Lung microvascular endothelial cell (primary cell): ENCODE data around the gene PAK1. TPM values are rescaled to one million over a fixed set of nuclear protein-coding genes. Genes with fewer than 3 reads are reported as not detected.

Experiments
- total RNA-seq: library from RNA; depleted of rRNA; stranded (reverse); fragments of >200 nt; gene quantifications from 2 replicates; pipeline ENCODE4 v1.2.1, GENCODE V29; 2014

PAK1 gene
- total RNA-seq, 1 donor from 2014 or later = under 0.01 TPM

Other genes with a start within 250 kb of the PAK1 start
- not detected in 2 replicates for gene GDPD4, start 172.4 kb downstream of the PAK1 start, total RNA-seq
- gene AQP11, start 115.9 kb upstream of the PAK1 start, total RNA-seq = 0.22 and 0.40 TPM in 2 replicates
- gene CLNS1A, start 163.7 kb upstream of the PAK1 start, total RNA-seq = 63.1 and 99.2 TPM in 2 replicates